NB4 (cell line): Measurements from ENCODE around the gene PGAM2.
"Not testable (repeated sequence)": the region's sequence is repeated elsewhere in the genome, so short reads cannot be mapped to it uniquely, and the experiment has no call there.

Source experiments
- POLR2A ChIP-seq: IDR thresholded peaks from 2 replicates; pipeline ENCODE4 v1.6.1; 2011; ENCODE audit warnings: mild to moderate bottlenecking; ENCODE audit not compliant: insufficient read length; ENCODE audit errors: extremely low read depth
- TF ChIP-seq, protein P1 (sequence below): IDR thresholded peaks from one replicate; pipeline ENCODE4 v1.5.1; 2012; ENCODE audit warnings: low read depth, low read length
- TF ChIP-seq, protein P2 (sequence below): IDR thresholded peaks from 2 replicates; pipeline ENCODE4 v1.6.1; 2011; ENCODE audit warnings: low read depth, low read length

DNA sequence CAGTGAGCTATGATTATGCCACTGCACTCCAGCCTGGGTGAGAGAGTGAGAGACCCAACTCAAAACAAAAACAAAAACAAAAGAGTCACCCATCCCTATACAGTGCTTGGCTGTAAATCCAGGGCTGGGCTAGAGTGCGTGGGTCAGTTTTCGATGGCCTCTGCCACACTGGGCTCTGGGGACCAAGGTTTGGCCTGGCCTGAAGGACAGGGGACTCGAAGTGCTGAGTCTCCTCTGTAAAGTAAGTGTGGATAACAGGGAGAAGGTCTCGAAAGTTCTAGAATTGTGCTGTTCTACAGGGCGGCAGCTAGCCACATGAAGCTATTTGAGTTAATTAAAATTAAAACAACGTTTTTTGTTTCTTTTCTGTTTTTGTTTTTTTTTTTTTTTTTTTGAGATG is 33.3 kb downstream of the PGAM2 start:
- TF ChIP-seq, protein P1, sequence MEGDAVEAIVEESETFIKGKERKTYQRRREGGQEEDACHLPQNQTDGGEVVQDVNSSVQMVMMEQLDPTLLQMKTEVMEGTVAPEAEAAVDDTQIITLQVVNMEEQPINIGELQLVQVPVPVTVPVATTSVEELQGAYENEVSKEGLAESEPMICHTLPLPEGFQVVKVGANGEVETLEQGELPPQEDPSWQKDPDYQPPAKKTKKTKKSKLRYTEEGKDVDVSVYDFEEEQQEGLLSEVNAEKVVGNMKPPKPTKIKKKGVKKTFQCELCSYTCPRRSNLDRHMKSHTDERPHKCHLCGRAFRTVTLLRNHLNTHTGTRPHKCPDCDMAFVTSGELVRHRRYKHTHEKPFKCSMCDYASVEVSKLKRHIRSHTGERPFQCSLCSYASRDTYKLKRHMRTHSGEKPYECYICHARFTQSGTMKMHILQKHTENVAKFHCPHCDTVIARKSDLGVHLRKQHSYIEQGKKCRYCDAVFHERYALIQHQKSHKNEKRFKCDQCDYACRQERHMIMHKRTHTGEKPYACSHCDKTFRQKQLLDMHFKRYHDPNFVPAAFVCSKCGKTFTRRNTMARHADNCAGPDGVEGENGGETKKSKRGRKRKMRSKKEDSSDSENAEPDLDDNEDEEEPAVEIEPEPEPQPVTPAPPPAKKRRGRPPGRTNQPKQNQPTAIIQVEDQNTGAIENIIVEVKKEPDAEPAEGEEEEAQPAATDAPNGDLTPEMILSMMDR, result not testable (repeated sequence)
- not testable (repeated sequence) for TF ChIP-seq POLR2A
- TF ChIP-seq, protein P2, sequence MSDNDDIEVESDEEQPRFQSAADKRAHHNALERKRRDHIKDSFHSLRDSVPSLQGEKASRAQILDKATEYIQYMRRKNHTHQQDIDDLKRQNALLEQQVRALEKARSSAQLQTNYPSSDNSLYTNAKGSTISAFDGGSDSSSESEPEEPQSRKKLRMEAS, result not testable (repeated sequence)
